OCI-LY3 (cell line): Measurements from ENCODE around the gene MFSD6.

Experiments used
- H2AFZ ChIP-seq: fragments of 200-600, 300-600 bp; shearing (Covaris generic); 2 replicates; pipeline ENCODE4 v1.6.0; 2014; ENCODE audit warnings: antibody characterized with exemption, low read depth, low read length
- H3K27ac ChIP-seq: fragments of 200-600, 300-600 bp; sonication (generic); 2 replicates; pipeline ENCODE4 v1.5.1; 2014; ENCODE audit warnings: mild to moderate bottlenecking, low read length, moderate library complexity, mixed read lengths
- H3K27me3 ChIP-seq: fragments of 200-600, 300-600 bp; sonication (generic); 2 replicates; pipeline ENCODE4 v1.6.1; 2014; ENCODE audit warnings: low read depth, low read length, mixed read lengths
- H3K36me3 ChIP-seq: fragments of 200-600, 300-600 bp; sonication (generic); replicated peaks from 2 replicates; pipeline ENCODE3; 2014; ENCODE audit warnings: low read depth, low read length, mixed read lengths
- H3K4me1 ChIP-seq: fragments of 300-600, 200-600 bp; sonication (generic); 2 replicates; pipeline ENCODE4 v1.6.1; 2014; ENCODE audit warnings: low read length, mixed read lengths
- H3K4me2 ChIP-seq: fragments of 200-600, 300-600 bp; sonication (generic); 2 replicates; pipeline ENCODE4 v1.6.1; 2014; ENCODE audit warnings: low read length, mixed read lengths
- H3K4me3 ChIP-seq: fragments of 300-600, 200-600 bp; sonication (generic); 2 replicates; pipeline ENCODE4 v1.5.1; 2014; ENCODE audit warnings: antibody characterized with exemption, mild to moderate bottlenecking, low read length, moderate library complexity
- H3K79me2 ChIP-seq: fragments of 300-600, 200-600 bp; shearing (Covaris generic); 2 replicates; pipeline ENCODE4 v1.6.1; 2014; ENCODE audit warnings: mild to moderate bottlenecking, low read length, mixed read lengths
- H3K9ac ChIP-seq: fragments of 300-600, 200-600 bp; shearing (Covaris generic); 2 replicates; pipeline ENCODE4 v1.6.0; 2014; ENCODE audit warnings: mild to moderate bottlenecking, low read length, moderate library complexity
- H3K9me3 ChIP-seq: fragments of 200-600, 300-600 bp; shearing (Covaris generic); 2 replicates; pipeline ENCODE4 v1.6.1; 2014; ENCODE audit warnings: low read length, mixed read lengths; ENCODE audit not compliant: insufficient read depth
- H4K20me1 ChIP-seq: fragments of 200-600, 300-600 bp; sonication (generic); 2 replicates; pipeline ENCODE4 v1.6.1; 2016; ENCODE audit warnings: low read length, mixed read lengths; ENCODE audit not compliant: insufficient read depth
- EZH2phosphoT487 ChIP-seq: fragments of 200-600 bp; shearing (Covaris generic); IDR thresholded peaks from 2 replicates; pipeline ENCODE4 v1.6.1; 2018; ENCODE audit warnings: antibody characterized with exemption, mixed run types, low read depth
- TF ChIP-seq, protein P1 (sequence below): fragments of 200-600, 300-600 bp; sonication (generic); IDR thresholded peaks from 2 replicates; pipeline ENCODE4 v1.5.1; 2014; ENCODE audit warnings: antibody characterized with exemption, low read length, low read depth

MFSD6 gene

GRCh38 chr2:190408538-190409271 is 550 bp downstream of the MFSD6 start:
- Histone ChIP-seq H2AFZ (peak overlapping the region; percentile 63), H3K4me1 (peaks cover 19% of the 10 kb centered on the region), H3K36me3 (no peaks in the 10 kb centered on the region), H3K27me3 (no peaks in the 10 kb centered on the region), H3K4me3 (peak overlapping the region; percentile 87), H3K4me2 (peak overlapping the region; percentile 92), H3K79me2 (peaks cover 3% of the 10 kb centered on the region), H4K20me1 (no peaks in the 10 kb centered on the region), H3K27ac (peak overlapping the region; percentile 21; the same call in 1 of the 2 replicates), H3K9me3 (no peaks in the 10 kb centered on the region), H3K9ac (peak overlapping the region; percentile 81)
- no peak for TF ChIP-seq EZH2phosphoT487
- TF ChIP-seq, protein P1, sequence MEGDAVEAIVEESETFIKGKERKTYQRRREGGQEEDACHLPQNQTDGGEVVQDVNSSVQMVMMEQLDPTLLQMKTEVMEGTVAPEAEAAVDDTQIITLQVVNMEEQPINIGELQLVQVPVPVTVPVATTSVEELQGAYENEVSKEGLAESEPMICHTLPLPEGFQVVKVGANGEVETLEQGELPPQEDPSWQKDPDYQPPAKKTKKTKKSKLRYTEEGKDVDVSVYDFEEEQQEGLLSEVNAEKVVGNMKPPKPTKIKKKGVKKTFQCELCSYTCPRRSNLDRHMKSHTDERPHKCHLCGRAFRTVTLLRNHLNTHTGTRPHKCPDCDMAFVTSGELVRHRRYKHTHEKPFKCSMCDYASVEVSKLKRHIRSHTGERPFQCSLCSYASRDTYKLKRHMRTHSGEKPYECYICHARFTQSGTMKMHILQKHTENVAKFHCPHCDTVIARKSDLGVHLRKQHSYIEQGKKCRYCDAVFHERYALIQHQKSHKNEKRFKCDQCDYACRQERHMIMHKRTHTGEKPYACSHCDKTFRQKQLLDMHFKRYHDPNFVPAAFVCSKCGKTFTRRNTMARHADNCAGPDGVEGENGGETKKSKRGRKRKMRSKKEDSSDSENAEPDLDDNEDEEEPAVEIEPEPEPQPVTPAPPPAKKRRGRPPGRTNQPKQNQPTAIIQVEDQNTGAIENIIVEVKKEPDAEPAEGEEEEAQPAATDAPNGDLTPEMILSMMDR: no peak

GRCh38 chr2:190409616-190410015 is 1.5 kb downstream of the MFSD6 start:
- peak overlapping the region; percentile 92 for H3K4me2 ChIP-seq
- no peaks in the 10 kb centered on the region for H4K20me1 ChIP-seq
- H3K9ac ChIP-seq: peak overlapping the region; percentile 81
- H3K4me3 ChIP-seq: peak overlapping the region; percentile 87
- H3K36me3 ChIP-seq: no peaks in the 10 kb centered on the region
- no peak for TF ChIP-seq EZH2phosphoT487
- TF ChIP-seq, protein P1: no peak
- H3K79me2 ChIP-seq: peaks cover 3% of the 10 kb centered on the region
- H3K27me3 ChIP-seq: no peaks in the 10 kb centered on the region
- H3K27ac ChIP-seq: no peak overlapping the region
- peak overlapping the region; percentile 63; the same call in 1 of the 2 replicates for H2AFZ ChIP-seq
- peaks cover 19% of the 10 kb centered on the region for H3K4me1 ChIP-seq
- H3K9me3 ChIP-seq: no peaks in the 10 kb centered on the region

- Histone ChIP-seq H3K4me3 (no peak overlapping the region), H2AFZ (no peak overlapping the region), H3K36me3 (no peaks in the 10 kb centered on the region), H3K27me3 (no peaks in the 10 kb centered on the region), H3K79me2 (peaks cover 3% of the 10 kb centered on the region), H3K27ac (no peak overlapping the region), H3K9ac (no peak overlapping the region), H3K9me3 (no peaks in the 10 kb centered on the region), H4K20me1 (no peaks in the 10 kb centered on the region), H3K4me2 (no peak overlapping the region), H3K4me1 (peaks cover 19% of the 10 kb centered on the region)
- TF ChIP-seq, protein P1: no peak
- no peak for TF ChIP-seq EZH2phosphoT487
These were observed 2.0 kb downstream of the MFSD6 start for GRCh38 chr2:190410166-190410565.

DNA sequence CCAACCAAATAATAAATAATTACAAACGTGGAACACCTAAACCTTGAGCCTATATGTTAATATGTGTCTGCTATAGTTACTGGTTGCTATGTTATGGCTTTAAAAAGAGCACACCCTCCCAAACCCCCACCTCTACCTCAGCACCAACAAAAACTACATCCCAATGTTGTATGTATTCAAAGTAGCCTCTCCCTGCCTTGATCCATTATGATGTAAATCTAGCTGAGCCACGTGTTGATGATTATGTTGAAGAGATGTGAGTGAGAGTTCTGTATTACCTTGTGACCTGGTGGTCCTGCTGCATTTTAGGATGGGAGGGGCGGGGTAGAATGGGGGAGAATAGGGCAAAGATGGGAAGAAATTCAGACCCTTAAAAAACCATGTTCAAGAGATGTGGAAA is 4.8 kb downstream of the MFSD6 start:
- H3K9ac ChIP-seq: no peak overlapping the region
- no peak overlapping the region for H3K4me3 ChIP-seq
- no peak for TF ChIP-seq EZH2phosphoT487
- TF ChIP-seq, protein P1: no peak
- no peaks in the 10 kb centered on the region for H3K36me3 ChIP-seq
- H4K20me1 ChIP-seq: no peaks in the 10 kb centered on the region
- peaks cover 15% of the 10 kb centered on the region for H3K4me1 ChIP-seq
- no peak overlapping the region for H3K27ac ChIP-seq
- H3K4me2 ChIP-seq: no peak overlapping the region
- no peak overlapping the region for H2AFZ ChIP-seq
- no peaks in the 10 kb centered on the region for H3K27me3 ChIP-seq
- H3K79me2 ChIP-seq: peaks cover 3% of the 10 kb centered on the region
- no peaks in the 10 kb centered on the region for H3K9me3 ChIP-seq
